MCF 10A (cell line): Measurements from ENCODE around the gene PSME3. TPM values are rescaled to one million over a fixed set of nuclear protein-coding genes. Genes with fewer than 3 reads are reported as not detected.

Source experiments
- BruUV-seq: library from RNA; stranded (reverse); fragments of 400-500 nt; replicated peaks from 2 replicates; lab custom pipeline; 2021; lab: Mats Ljungman, UMichigan
- CTCF ChIA-PET: fragments of 300-600 bp; sonication (Branson Sonifier 250); formaldehyde crosslinking; extraction: SDS; loops from one replicate; lab custom pipeline; 2021; ENCODE audit warnings: antibody characterized with exemption, inconsistent platforms; lab: Yijun Ruan, JAX
- POLR2A ChIA-PET: fragments of 300-600, 350-650 bp; sonication (Branson Sonifier 250); formaldehyde crosslinking; extraction: SDS; loops from one replicate; lab custom pipeline; 2020; ENCODE audit warnings: antibody characterized with exemption, inconsistent platforms; lab: Yijun Ruan, JAX
- DNase-seq: peaks from one replicate; pipeline ENCODE4 v3.0.0-alpha.2; 2018; ENCODE audit not compliant: unreplicated experiment
- H3K27ac Mint-ChIP-seq: one replicate; pipeline ENCODE4 v1.8.0; 2022; ENCODE audit warnings: mild to moderate bottlenecking, low read depth, mixed read lengths; ENCODE audit not compliant: unreplicated experiment
- H3K27me3 Mint-ChIP-seq: one replicate; pipeline ENCODE4 v1.8.0; 2022; ENCODE audit warnings: mixed read lengths; ENCODE audit not compliant: insufficient read depth, unreplicated experiment
- H3K36me3 Mint-ChIP-seq: one replicate; pipeline ENCODE4 v1.8.0; 2022; ENCODE audit warnings: mild to moderate bottlenecking, moderate library complexity, mixed read lengths; ENCODE audit not compliant: insufficient read depth, unreplicated experiment
- H3K4me1 Mint-ChIP-seq: one replicate; pipeline ENCODE4 v1.8.0; 2022; ENCODE audit warnings: mixed read lengths; ENCODE audit not compliant: insufficient read depth, unreplicated experiment
- H3K4me3 Mint-ChIP-seq: one replicate; pipeline ENCODE4 v1.8.0; 2022; ENCODE audit warnings: mild to moderate bottlenecking, moderate library complexity, mixed read lengths; ENCODE audit not compliant: unreplicated experiment
- H3K9me3 Mint-ChIP-seq: one replicate; pipeline ENCODE4 v1.8.0; 2022; ENCODE audit warnings: mixed read lengths; ENCODE audit not compliant: unreplicated experiment
- intact Hi-C: fragments of 100-400 bp; cut with micrococcal nuclease; formaldehyde crosslinking; loops from 2 replicates; pipeline ENCODE4 v1.14.1; 2022
- total RNA-seq: library from RNA; stranded (reverse); gene quantifications from 2 replicates; pipeline ENCODE4 v1.2.3, GENCODE V29; 2022
- TF ChIP-seq, protein P1 (sequence below): fragments of 200-600 bp; IDR thresholded peaks from one replicate; pipeline ENCODE4 v1.8.0; 2022; ENCODE audit warnings: antibody characterized with exemption, mild to moderate bottlenecking; ENCODE audit not compliant: unreplicated experiment

Gene PSME3
- total RNA-seq, 1 experiment from 2014 or later = 220 TPM

- no peak overlapping the region for H3K27ac Mint-ChIP-seq
- no peaks in the 10 kb centered on the region for H3K27me3 Mint-ChIP-seq
- intact Hi-C loops = no loop called here
- no peak overlapping the region for H3K4me3 Mint-ChIP-seq
- no peak for DNase-seq
- H3K9me3 Mint-ChIP-seq = no peaks in the 10 kb centered on the region
- no TSS peak for BruUV-seq
- H3K4me1 Mint-ChIP-seq = no peaks in the 10 kb centered on the region
- TF ChIP-seq, protein P1, sequence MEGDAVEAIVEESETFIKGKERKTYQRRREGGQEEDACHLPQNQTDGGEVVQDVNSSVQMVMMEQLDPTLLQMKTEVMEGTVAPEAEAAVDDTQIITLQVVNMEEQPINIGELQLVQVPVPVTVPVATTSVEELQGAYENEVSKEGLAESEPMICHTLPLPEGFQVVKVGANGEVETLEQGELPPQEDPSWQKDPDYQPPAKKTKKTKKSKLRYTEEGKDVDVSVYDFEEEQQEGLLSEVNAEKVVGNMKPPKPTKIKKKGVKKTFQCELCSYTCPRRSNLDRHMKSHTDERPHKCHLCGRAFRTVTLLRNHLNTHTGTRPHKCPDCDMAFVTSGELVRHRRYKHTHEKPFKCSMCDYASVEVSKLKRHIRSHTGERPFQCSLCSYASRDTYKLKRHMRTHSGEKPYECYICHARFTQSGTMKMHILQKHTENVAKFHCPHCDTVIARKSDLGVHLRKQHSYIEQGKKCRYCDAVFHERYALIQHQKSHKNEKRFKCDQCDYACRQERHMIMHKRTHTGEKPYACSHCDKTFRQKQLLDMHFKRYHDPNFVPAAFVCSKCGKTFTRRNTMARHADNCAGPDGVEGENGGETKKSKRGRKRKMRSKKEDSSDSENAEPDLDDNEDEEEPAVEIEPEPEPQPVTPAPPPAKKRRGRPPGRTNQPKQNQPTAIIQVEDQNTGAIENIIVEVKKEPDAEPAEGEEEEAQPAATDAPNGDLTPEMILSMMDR = no peak
- POLR2A ChIA-PET = interaction anchor here (0.6 to 0.7 kb wide), 2 partner anchors 40 to 618 kb away, joined by 3 to 4 read pairs; no protein-coding TSS in a partner anchor
- H3K36me3 Mint-ChIP-seq = peaks cover 6% of the 10 kb centered on the region
- CTCF ChIA-PET = interaction anchor here (0.8 kb wide), 1 partner anchor 52 kb away, joined by 6 read pairs; no protein-coding TSS in a partner anchor
Measured at GRCh38 chr17:42886283-42887176, 53.3 kb downstream of the PSME3 start.

DNA sequence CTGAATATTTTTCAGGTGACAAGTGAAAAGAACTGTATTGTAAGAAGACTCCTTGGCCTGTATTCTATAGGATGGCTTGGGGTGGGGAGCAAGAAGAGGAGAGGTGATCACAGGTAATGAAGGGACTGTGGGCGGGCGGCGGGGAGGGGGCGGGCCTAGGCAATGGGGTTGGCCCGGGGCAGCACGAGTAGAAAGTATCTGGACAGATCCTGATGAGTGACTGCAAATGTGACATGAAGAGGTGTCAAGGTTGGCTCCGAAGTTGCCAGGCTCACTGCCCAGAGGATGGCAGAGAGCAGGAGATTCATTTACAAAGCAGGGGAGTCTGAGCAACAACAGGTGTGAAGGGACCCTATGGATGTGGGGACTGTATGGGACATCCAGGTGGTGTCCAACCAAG, 56.6 kb downstream of the PSME3 start:
- Mint-ChIP-seq H3K4me1 (peaks cover 6% of the 10 kb centered on the region), H3K27ac (no peak overlapping the region), H3K27me3 (no peaks in the 10 kb centered on the region), H3K9me3 (no peaks in the 10 kb centered on the region), H3K4me3 (no peak overlapping the region), H3K36me3 (no peaks in the 10 kb centered on the region)
- POLR2A ChIA-PET = no interaction called here
- no peak for DNase-seq
- intact Hi-C loops = no loop called here
- TF ChIP-seq, protein P1 = no peak
- CTCF ChIA-PET = no interaction called here
- BruUV-seq = no TSS peak

DNA sequence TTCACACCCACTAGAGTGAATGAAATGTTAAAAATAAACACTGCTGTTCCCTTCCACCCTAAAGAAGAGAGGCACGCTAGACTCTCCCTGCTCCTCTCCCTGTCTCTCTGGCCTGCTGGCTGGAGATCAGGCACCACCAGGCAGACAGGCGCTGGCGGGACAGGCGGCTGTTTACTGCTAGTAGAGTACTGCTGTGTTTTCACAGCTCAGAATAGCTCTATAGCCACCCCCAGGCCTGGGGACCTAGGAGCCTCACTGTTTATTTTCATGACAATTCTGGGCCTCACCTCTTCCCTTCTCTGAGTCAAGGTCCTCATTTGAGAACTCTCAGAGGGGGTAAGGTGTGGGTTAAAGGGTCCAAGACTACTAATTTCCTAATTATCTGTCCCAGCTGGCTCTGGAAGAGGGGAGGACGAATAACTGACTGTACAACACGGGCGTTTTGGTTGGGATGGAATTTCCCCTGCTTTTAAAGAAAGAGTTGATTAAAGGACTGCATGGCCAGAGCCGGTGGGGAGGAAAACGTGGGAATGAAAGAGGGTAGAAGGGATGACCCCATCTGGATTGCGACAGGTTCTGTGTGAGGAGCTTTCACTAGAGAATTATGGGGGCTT, 58.4 kb downstream of the PSME3 start:
- H3K4me3 Mint-ChIP-seq = no peak overlapping the region
- H3K27me3 Mint-ChIP-seq = no peaks in the 10 kb centered on the region
- intact Hi-C loops = no loop called here
- BruUV-seq = no TSS peak
- H3K9me3 Mint-ChIP-seq = no peaks in the 10 kb centered on the region
- H3K27ac Mint-ChIP-seq = no peak overlapping the region
- peaks cover 12% of the 10 kb centered on the region for H3K4me1 Mint-ChIP-seq
- no peaks in the 10 kb centered on the region for H3K36me3 Mint-ChIP-seq
- POLR2A ChIA-PET = no interaction called here
- CTCF ChIA-PET = interaction anchor here (0.6 to 1.2 kb wide), 2 partner anchors 15 to 57 kb away, joined by 3 read pairs; no protein-coding TSS in a partner anchor
- no peak for DNase-seq
- TF ChIP-seq, protein P1 = no peak

- TF ChIP-seq, protein P1 = no peak
- intact Hi-C loops = no loop called here
- ChIA-PET CTCF (interaction anchor here (1.1 kb wide), 1 partner anchor 44 kb away, joined by 5 read pairs; no protein-coding TSS in a partner anchor), POLR2A (interaction anchor here (0.6 kb wide), 1 partner anchor 60 kb away, joined by 3 read pairs; the partner anchor contains the start of gene PSME3)
- DNase-seq = no peak
- Mint-ChIP-seq H3K36me3 (no peaks in the 10 kb centered on the region), H3K27ac (no peak overlapping the region), H3K4me3 (no peak overlapping the region), H3K4me1 (peaks cover 12% of the 10 kb centered on the region), H3K27me3 (no peaks in the 10 kb centered on the region), H3K9me3 (no peaks in the 10 kb centered on the region)
- BruUV-seq = no TSS peak
Measured at GRCh38 chr17:42893359-42893758, 60.2 kb downstream of the PSME3 start.
